ENCODE results near the gene FARP2. TPM values are rescaled to one million over a fixed set of nuclear protein-coding genes. Genes with fewer than 3 reads are reported as not detected.

The FARP2 gene
- total RNA-seq, 4 donors from 2014 or later, result 27.6 to 44.0 (median 35.9) TPM

GRCh38 chr2:241532733-241533601 lies 176.9 kb downstream of the FARP2 start:
- TF ChIP-seq EP300 (IDR thresholded peaks at IDR 0.05) (no peak), CTCF (IDR thresholded peaks at IDR 0.05) (no peak), POLR2A (IDR thresholded peaks at IDR 0.05) (no peak), POLR2AphosphoS5 (IDR thresholded peaks at IDR 0.05) (no peak)
- Histone ChIP-seq H3K27ac (no peak overlapping the region), H3K4me1 (no peaks in the 10 kb centered on the region), H3K4me3 (no peak overlapping the region), H3K27me3 (no peaks in the 10 kb centered on the region), H3K9me3 (no peaks in the 10 kb centered on the region), H3K36me3 (no peaks in the 10 kb centered on the region)
- ATAC-seq, result no peak
- WGBS, 2 donors (ENCODE audit: low coverage in 1 of 2), result no CpG with 5 or more reads among the region's 26 CpGs

- Histone ChIP-seq H3K27ac (no peak overlapping the region), H3K4me3 (no peak overlapping the region), H3K36me3 (no peaks in the 10 kb centered on the region), H3K4me1 (no peaks in the 10 kb centered on the region), H3K27me3 (peaks cover 9% of the 10 kb centered on the region), H3K9me3 (no peaks in the 10 kb centered on the region)
- 71% methylated on average over 1 of the region's 7 CpGs; no CpG with 5 or more reads in 1 of the 2 donors for WGBS, 2 donors (ENCODE audit: low coverage in 1 of 2)
- TF ChIP-seq CTCF (IDR thresholded peaks at IDR 0.05), result no peak
- no peak for ATAC-seq
Observed at GRCh38 chr2:241534293-241534692, 178.2 kb downstream of the FARP2 start.

- Histone ChIP-seq H3K36me3 (no peaks in the 10 kb centered on the region), H3K4me1 (no peaks in the 10 kb centered on the region), H3K27me3 (peaks cover 15% of the 10 kb centered on the region), H3K27ac (no peak overlapping the region), H3K9me3 (no peaks in the 10 kb centered on the region), H3K4me3 (no peak overlapping the region)
- 75 to 79% methylated on average over 2 to 3 of the region's 17 CpGs for WGBS, 2 donors (ENCODE audit: low coverage in 1 of 2)
- no peak for ATAC-seq
- TF ChIP-seq POLR2AphosphoS5 (IDR thresholded peaks at IDR 0.05) (no peak), EP300 (IDR thresholded peaks at IDR 0.05) (no peak), CTCF (IDR thresholded peaks at IDR 0.05) (no peak), POLR2A (IDR thresholded peaks at IDR 0.05) (no peak)
Observed at GRCh38 chr2:241534701-241535375, 178.8 kb downstream of the FARP2 start.

- Histone ChIP-seq H3K36me3 (no peaks in the 10 kb centered on the region), H3K4me3 (no peak overlapping the region), H3K9me3 (peaks cover 0 to under 1% (median 0%) of the 10 kb centered on the region in 3 donors), H3K27me3 (peaks cover 27% of the 10 kb centered on the region), H3K27ac (no peak overlapping the region), H3K4me1 (peaks cover 0 to 10% (median 0%) of the 10 kb centered on the region in 3 donors)
- 54 to 70% methylated on average over 4 to 6 of the region's 13 CpGs for WGBS, 2 donors (ENCODE audit: low coverage in 1 of 2)
- ATAC-seq, result no peak
- TF ChIP-seq EP300 (IDR thresholded peaks at IDR 0.05) (no peak), POLR2AphosphoS5 (IDR thresholded peaks at IDR 0.05) (no peak), CTCF (IDR thresholded peaks at IDR 0.05) (no peak), POLR2A (IDR thresholded peaks at IDR 0.05) (no peak)
Observed at GRCh38 chr2:241535871-241536655, 180.0 kb downstream of the FARP2 start.
